Heart left ventricle (tissue), 16 donors: ENCODE results near the gene PRMT9. TPM values are rescaled to one million over a fixed set of nuclear protein-coding genes. Genes with fewer than 3 reads are reported as not detected.

Experiments used
- ATAC-seq, 4 donors: fragments of 200-7000 bp; cut with Tn5 transposase; one replicate each; pipeline ENCODE4 v1.9.1; 2020 to 2022; ENCODE audit warnings: moderate library complexity in 4 of 4, mild to moderate bottlenecking in 3 of 4, moderate number of reproducible peaks in 1 of 4
- DNase-seq, 5 donors: peaks; one replicate each; pipeline ENCODE4 v3.0.0-alpha.2; 2020
- H3K27ac ChIP-seq, 12 donors: fragments of 200-600 bp; sonication (generic) in 4 of 12; one replicate each; pipeline versions ENCODE4 v1.5.0 to v1.8.0; 2016 to 2022; ENCODE audit warnings: mild to moderate bottlenecking in 2 of 12
- H3K27me3 ChIP-seq, 9 donors: fragments of 200-600 bp; sonication (generic) in 2 of 9; one replicate each; pipeline versions ENCODE4 v1.5.1 to v1.8.0; 2016 to 2022; ENCODE audit warnings: mild to moderate bottlenecking in 3 of 9
- H3K36me3 ChIP-seq, 9 donors: fragments of 200-600 bp; sonication (generic) in 2 of 9; one replicate each; pipeline versions ENCODE4 v1.5.0 to v1.8.0; 2018 to 2022; ENCODE audit warnings: mild to moderate bottlenecking in 2 of 9
- H3K4me1 ChIP-seq, 12 donors: fragments of 200-600 bp; sonication (generic) in 4 of 12; one replicate each; pipeline versions ENCODE4 v1.5.0 to v1.8.0; 2016 to 2022; ENCODE audit warnings: mild to moderate bottlenecking in 3 of 12
- H3K4me3 ChIP-seq, 12 donors: fragments of 200-600 bp; sonication (generic) in 4 of 12; one replicate each; pipeline versions ENCODE4 v1.5.0 to v1.8.0; 2017 to 2022; ENCODE audit warnings: mild to moderate bottlenecking in 9 of 12, moderate library complexity in 4 of 12
- H3K9me3 ChIP-seq, 12 donors: fragments of 200-600 bp; sonication (generic) in 4 of 12; one replicate each; pipeline versions ENCODE4 v1.5.0 to v1.8.0; 2016 to 2022; ENCODE audit warnings: mild to moderate bottlenecking in 1 of 12
- POLR2A ChIP-seq, 2 donors: fragments of 450-650 bp; IDR thresholded peaks; one replicate each; pipeline ENCODE4 v1.6.1; 2017; ENCODE audit warnings: antibody characterized with exemption in 2 of 2, mild to moderate bottlenecking in 2 of 2, moderate library complexity in 2 of 2
- WGBS, 4 donors: extraction: QIAGEN DNeasy Blood & Tissue Kit in 2 of 4; methylation state at CpG; one replicate each; pipeline versions ENCODE4 v1.1.5 to v1.1.7; 2013 to 2018; 5-methylcytosine and 5-hydroxymethylcytosine counted together
- intact Hi-C, 10 donors: fragments of 100-400 bp; cut with DNase I; formaldehyde crosslinking; loops; one replicate each; pipeline versions ENCODE4 v1.11.1 to v1.14.2; 2022
- polyA plus RNA-seq, 2 donors: library from polyadenylated mRNA; stranded (reverse); fragments of 200-250 nt; gene quantifications; one replicate each; pipeline ENCODE4 v1.2.3, GENCODE V29; 2013
- total RNA-seq, 9 donors: library from RNA; depleted of rRNA in 2 of 9; stranded (reverse); fragments of >200 nt in 2 of 9; fragmentation: NEBNext Ultra II Directional in 3 of 9; extraction: Animal tissue kit (Norgen Biotek cat#: 25700) in 3 of 9; gene quantifications; one replicate each; pipeline versions ENCODE4 v1.1.0 to v1.2.4, GENCODE V29; 2016 to 2023
- TF ChIP-seq, protein P1 (sequence below), 12 donors: fragments of 200-600 bp; sonication (generic) in 4 of 12; IDR thresholded peaks; one replicate each; pipeline versions ENCODE4 v1.5.0 to v1.8.0; 2018 to 2022; ENCODE audit warnings: antibody characterized with exemption in 12 of 12, mild to moderate bottlenecking in 5 of 12
- donor health status: ischemic (EF 13 %, LVEDD 7.1; RV severe dilation, severe dysfunction).
- donor health status: healthy with polysubstance abuse.
- donor health status: DM: no; HTN: yes; CAD: no.
- donor health status: DM: no; HTN: no; CAD: no.
- donor health status: ischemic (EF 25% LVEDD 6.9; RV normal size, moderate dysfunction).
- donor health status: ischemic (EF 25% LVEDD 5.7; RV mildly dilated, moderate dysfunction).
- donor health status: healthy.
- donor health status: DM: yes; HTN: yes; CAD: no.
- donor health status: ischemic (EF 35%, LVEDD 5.7; RV mildly dilated, moderate dysfunction).
- donor health status: nonischemic (EF 11% LVEDD 7.7; RV severe dilation, severe dysfunction).
- donor health status: DM: yes; HTN: yes; CAD: no.
- donor health status: PGD.
- donor health status: ischemic (EF 29% LVEDD 5.4; RV normal size, mild dysfunction).
- donor health status: nonischemic (EF 23%, LVEDD 6.1; RV moderate dilation, normal function).

Gene PRMT9
- total and polyA plus RNA-seq, 11 donors: 3.0 to 9.1 (median 5.2) TPM

DNA sequence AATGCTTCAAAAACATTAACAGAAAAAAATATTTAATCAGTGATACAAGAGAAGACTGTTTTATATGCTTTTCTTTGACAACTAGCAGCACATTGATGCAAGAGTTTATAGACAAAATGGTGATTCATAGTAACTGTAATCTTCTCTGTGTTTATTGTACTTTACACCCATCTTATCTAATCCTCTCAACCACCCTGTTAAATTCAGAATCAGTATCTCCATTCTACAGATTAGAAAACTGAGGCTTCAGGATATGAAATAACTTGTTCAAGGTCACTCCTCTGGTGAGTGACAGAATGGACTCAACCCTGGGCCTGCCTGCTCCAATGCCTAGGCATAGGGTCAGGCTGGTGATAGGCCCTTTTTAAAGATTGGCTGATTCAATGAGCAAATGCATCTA lies 92.9 kb downstream of the PRMT9 start:
- H3K4me1 ChIP-seq: peaks cover 0 to 12% (median 0%) of the 10 kb centered on the region in 12 donors
- H3K27ac ChIP-seq: no peak overlapping the region
- intact Hi-C loops: loop anchor here (2.0 to 10.0 kb wide), 12 partner anchors 429 to 576 kb away; no protein-coding TSS in a partner anchor
- no peak for ATAC-seq
- TF ChIP-seq, protein P1, sequence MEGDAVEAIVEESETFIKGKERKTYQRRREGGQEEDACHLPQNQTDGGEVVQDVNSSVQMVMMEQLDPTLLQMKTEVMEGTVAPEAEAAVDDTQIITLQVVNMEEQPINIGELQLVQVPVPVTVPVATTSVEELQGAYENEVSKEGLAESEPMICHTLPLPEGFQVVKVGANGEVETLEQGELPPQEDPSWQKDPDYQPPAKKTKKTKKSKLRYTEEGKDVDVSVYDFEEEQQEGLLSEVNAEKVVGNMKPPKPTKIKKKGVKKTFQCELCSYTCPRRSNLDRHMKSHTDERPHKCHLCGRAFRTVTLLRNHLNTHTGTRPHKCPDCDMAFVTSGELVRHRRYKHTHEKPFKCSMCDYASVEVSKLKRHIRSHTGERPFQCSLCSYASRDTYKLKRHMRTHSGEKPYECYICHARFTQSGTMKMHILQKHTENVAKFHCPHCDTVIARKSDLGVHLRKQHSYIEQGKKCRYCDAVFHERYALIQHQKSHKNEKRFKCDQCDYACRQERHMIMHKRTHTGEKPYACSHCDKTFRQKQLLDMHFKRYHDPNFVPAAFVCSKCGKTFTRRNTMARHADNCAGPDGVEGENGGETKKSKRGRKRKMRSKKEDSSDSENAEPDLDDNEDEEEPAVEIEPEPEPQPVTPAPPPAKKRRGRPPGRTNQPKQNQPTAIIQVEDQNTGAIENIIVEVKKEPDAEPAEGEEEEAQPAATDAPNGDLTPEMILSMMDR (IDR thresholded peaks at IDR 0.05): no peak
- no peak for TF ChIP-seq POLR2A (IDR thresholded peaks at IDR 0.05)
- H3K9me3 ChIP-seq: no peaks in the 10 kb centered on the region
- no peaks in the 10 kb centered on the region for H3K36me3 ChIP-seq
- no peak for DNase-seq
- H3K27me3 ChIP-seq: no peaks in the 10 kb centered on the region
- H3K4me3 ChIP-seq: no peak overlapping the region

DNA sequence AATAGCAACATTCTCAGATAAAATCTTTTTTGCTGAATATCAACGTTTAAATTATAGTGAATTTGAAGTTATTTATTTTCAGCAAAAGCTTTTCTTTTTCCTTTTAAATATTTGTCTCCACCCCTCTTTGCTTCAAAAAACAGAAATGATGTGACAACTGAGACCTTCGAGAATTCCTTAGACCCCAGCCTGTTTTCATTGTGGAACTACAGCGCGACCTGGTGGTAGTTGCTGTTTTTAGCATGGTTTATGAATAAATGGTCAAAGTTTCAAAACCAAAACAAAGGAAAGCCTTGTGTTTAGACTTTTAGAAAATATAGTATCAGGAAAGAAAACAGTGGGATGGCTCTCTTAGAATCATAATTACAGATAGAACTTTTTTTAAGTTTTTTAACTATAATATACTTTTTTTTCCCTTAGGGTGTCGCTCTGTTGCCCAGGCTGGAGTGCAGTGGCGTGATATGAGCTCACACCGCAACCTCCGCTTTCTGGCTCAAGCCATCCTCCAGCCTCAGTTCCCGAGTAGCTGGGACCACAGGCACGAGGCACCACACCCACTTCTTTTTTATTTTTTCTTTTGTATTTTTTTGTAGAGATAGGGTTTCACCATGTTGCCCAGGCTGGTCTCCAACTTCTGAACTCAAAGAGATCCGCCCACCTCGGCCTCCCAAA lies 93.6 kb downstream of the PRMT9 start:
- DNase-seq: peak in 4 of 5 donors; percentile 22 to 51 (median 45)
- peak in 2 of 4 donors; percentile 53 to 65 for ATAC-seq
- Histone ChIP-seq H3K4me1 (peaks cover 0 to 12% (median 0%) of the 10 kb centered on the region in 12 donors), H3K27ac (peak overlapping the region in 1 of 12 donors; percentile 16), H3K9me3 (peaks cover 0 to 2% (median 0%) of the 10 kb centered on the region in 12 donors), H3K4me3 (peak overlapping the region in 2 of 12 donors; percentile 28 to 33), H3K36me3 (no peaks in the 10 kb centered on the region), H3K27me3 (no peaks in the 10 kb centered on the region)
- WGBS, 4 donors: 44 to 48% (median 46%) methylated on average over 12 of the region's 12 CpGs
- intact Hi-C loops: loop anchor here (1.0 to 10.0 kb wide), 13 partner anchors 428 to 576 kb away; no protein-coding TSS in a partner anchor
- TF ChIP-seq, protein P1 (IDR thresholded peaks at IDR 0.05): peak; percentile 54 to 83 (median 71)
- no peak for TF ChIP-seq POLR2A (IDR thresholded peaks at IDR 0.05)

DNA sequence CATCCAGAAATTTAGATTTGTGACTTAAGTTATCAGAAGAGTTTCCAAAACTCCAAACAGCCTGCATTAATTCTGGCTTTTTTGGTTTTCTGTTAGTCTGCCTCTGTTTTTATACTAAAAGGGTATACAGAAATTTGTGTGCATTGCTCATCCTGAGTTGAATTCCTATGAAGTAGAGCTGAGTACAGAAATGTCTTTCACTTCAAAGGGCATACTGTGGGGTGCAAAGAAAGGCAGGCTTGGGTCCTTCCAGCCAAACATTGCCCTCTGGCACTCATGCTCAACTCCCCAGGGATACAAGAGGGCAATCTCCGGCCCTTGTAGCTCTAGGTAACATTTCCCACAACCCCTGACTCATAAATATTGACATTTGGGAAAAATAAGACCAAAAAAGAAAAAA lies 94.4 kb downstream of the PRMT9 start:
- no peak for TF ChIP-seq POLR2A (IDR thresholded peaks at IDR 0.05)
- TF ChIP-seq, protein P1 (IDR thresholded peaks at IDR 0.05): no peak
- Histone ChIP-seq H3K4me3 (no peak overlapping the region), H3K4me1 (peaks cover 0 to 12% (median 0%) of the 10 kb centered on the region in 12 donors), H3K9me3 (peaks cover 0 to 10% (median under 1%) of the 10 kb centered on the region in 12 donors), H3K27me3 (no peaks in the 10 kb centered on the region), H3K36me3 (no peaks in the 10 kb centered on the region), H3K27ac (peak overlapping the region in 2 of 12 donors; percentile 9 to 16)
- DNase-seq: no peak
- ATAC-seq: no peak
- intact Hi-C loops: loop anchor here in 7 of 10 donors (2.0 to 10.0 kb wide), 7 partner anchors 65 to 572 kb away; no protein-coding TSS in a partner anchor
- 65 to 75% (median 72%) methylated on average over 1 of the region's 1 CpG for WGBS, 4 donors

Other genes with a start within 250 kb of the PRMT9 start
- gene EDNRA, start 203.1 kb downstream of the PRMT9 start, total RNA-seq: 10 to 100 TPM in 8 of 9 donors, 1 to 10 TPM in 1; 6.8 to 39.0 (median 16.3) TPM
- gene EDNRA, start 203.1 kb downstream of the PRMT9 start, polyA plus RNA-seq: 10 to 100 TPM in 1 of 2 donors, 1 to 10 TPM in 1; 3.8 to 12.0 TPM
- 10 to 100 TPM; 21.1 to 29.4 (median 26.2) TPM for gene TMEM184C, start 66.8 kb downstream of the PRMT9 start, total RNA-seq
- 10 to 100 TPM in 1 of 2 donors, 1 to 10 TPM in 1; 4.2 to 27.9 TPM for gene TMEM184C, start 66.8 kb downstream of the PRMT9 start, polyA plus RNA-seq
- gene ARHGAP10, start 47.9 kb upstream of the PRMT9 start, total RNA-seq: 10 to 100 TPM; 30.6 to 64.2 (median 51.7) TPM
- 10 to 100 TPM; 39.8 to 73.7 TPM for gene ARHGAP10, start 47.9 kb upstream of the PRMT9 start, polyA plus RNA-seq